GM10266 (cell line): ENCODE data around the gene AMACR.

ENCODE experiments used
- DNase-seq: peaks from one replicate; pipeline ENCODE4 v3.0.0; 2012; ENCODE audit errors: extremely low spot score
- TF ChIP-seq, protein P1 (sequence below): IDR thresholded peaks from 2 replicates; pipeline ENCODE4 v1.5.1; 2012; ENCODE audit warnings: mild to moderate bottlenecking, low read depth; ENCODE audit not compliant: control insufficient read depth, insufficient read depth; ENCODE audit errors: missing control alignments

Gene AMACR

DNA sequence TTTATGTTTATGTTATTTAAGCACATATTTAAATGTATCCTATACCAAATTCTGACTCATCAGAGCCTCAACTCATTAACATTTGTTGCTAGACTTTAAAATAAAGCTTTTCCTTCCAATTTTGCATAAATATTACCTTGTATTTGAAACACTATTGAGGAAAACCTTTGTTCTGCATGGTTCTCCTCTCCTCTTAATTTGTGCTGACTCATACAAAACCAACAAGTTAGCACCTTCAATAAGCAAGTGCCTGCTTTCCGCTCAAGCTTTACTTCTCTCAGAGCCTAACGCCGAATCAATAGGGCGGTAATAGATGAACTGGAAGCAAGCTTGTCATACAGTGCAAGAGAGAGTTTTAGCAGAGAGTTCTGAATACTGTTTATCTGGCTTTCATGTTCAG is 7.9 kb downstream of the AMACR start:
- TF ChIP-seq, protein P1, sequence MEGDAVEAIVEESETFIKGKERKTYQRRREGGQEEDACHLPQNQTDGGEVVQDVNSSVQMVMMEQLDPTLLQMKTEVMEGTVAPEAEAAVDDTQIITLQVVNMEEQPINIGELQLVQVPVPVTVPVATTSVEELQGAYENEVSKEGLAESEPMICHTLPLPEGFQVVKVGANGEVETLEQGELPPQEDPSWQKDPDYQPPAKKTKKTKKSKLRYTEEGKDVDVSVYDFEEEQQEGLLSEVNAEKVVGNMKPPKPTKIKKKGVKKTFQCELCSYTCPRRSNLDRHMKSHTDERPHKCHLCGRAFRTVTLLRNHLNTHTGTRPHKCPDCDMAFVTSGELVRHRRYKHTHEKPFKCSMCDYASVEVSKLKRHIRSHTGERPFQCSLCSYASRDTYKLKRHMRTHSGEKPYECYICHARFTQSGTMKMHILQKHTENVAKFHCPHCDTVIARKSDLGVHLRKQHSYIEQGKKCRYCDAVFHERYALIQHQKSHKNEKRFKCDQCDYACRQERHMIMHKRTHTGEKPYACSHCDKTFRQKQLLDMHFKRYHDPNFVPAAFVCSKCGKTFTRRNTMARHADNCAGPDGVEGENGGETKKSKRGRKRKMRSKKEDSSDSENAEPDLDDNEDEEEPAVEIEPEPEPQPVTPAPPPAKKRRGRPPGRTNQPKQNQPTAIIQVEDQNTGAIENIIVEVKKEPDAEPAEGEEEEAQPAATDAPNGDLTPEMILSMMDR = no peak

DNA sequence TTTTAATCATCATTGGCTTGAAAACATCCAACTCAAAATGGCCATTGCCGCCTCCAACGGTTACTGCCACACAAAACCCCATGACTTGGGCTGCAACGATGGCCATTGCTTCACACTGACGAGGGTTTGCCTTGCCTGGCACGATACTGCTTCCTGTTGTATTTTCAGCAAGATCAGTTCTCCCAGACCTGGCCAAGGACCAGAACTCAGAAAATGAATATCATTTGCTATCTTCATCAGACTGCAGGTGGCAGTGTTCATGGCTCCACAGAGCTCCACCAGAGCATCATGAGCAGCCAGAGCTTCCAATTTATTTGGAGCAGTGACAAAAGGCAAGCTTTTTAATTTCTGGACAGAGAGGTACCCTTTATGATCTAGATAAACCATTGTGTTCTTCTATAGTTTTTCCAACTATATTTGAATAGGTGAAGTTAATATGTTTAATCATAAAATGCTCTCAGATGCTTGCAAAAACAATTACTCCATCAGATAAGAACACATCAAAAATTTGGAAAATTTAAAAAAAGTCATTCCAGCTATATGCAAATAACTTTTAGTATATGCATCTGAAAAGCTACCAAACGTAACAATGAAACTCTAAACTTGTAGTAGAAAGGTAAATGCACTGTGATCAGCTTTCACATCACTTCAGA is 10.4 kb downstream of the AMACR start:
- TF ChIP-seq, protein P1 = peak; percentile 58
- peak; percentile 47 for DNase-seq

More for the DNA sequence above, 7.9 kb downstream of the AMACR start:
- no peak for DNase-seq

DNA sequence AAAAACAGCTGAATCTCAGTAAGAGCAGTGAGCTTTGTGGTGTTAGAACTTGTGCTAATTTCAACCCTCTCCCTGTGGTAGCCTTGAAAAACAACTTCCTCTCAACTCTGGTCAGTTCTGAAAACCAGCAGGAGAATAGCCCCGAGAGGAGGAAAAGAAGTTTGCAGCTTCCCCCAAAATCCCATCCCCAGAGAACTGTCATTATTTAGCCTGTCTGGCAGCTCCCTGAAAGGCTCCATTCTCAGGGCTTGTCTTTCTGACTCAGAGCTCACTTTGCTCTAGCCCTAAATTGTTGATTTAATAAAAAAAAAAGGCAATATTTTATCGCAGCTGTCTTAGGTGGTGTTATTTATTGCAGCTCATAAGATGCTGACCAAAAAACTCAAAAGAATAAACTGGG is 12.0 kb downstream of the AMACR start:
- no peak for DNase-seq
- TF ChIP-seq, protein P1 = no peak

DNA sequence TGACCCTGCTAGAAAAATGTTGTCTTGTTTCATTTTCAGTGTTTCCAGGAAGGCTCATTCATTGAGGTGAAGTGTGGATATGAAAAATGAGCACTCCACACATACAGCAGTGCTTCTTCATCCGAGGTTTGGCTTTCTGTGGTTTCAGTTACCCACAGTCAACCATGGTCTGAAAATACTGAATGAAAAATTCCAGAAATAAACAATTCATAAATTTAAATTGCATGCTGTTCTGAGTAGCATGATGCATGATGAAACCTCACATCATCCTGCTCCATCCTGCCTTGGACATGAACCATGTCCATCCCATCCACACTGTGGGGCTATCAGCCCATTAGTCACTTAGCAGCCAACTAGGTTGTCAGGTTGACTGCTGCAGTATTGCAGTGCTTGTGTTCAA is 13.0 kb downstream of the AMACR start:
- TF ChIP-seq, protein P1 = peak; percentile 3
- DNase-seq = no peak

DNA sequence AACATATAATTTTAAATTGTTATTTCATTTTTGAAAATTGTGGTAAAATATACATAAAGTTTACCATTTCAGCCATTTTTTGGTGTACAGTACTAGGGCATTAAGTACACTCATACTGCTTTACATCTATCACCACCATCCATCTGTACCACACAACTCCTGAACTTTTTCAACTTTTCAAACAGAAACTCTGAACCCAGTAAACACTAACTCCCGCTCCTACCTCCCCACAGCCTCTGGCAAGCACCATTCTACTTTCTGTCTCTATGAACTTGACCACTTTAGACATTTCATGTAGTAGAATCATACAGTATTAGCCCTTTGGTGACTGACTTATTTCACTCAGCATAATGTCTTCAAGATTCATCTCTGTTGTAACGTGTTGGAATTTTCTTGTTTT is 15.0 kb downstream of the AMACR start:
- TF ChIP-seq, protein P1 = no peak
- no peak for DNase-seq

DNA sequence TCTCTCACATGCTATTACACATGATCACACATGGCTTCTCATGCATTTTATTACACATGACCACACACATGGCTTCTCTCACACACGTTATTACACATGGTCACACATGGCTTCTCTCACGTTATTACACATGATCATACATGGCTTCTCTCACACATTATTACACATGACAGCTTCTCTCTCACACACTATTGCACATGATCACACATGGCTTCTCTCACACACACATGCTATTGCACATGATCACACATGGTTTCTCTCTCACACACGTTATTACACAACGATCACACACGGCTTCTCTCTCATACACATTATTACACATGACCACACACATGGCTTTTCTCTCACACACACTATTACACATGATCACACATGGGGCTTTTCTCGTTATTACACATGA is 22.4 kb downstream of the AMACR start:
- TF ChIP-seq, protein P1 = no peak
- no peak for DNase-seq

DNA sequence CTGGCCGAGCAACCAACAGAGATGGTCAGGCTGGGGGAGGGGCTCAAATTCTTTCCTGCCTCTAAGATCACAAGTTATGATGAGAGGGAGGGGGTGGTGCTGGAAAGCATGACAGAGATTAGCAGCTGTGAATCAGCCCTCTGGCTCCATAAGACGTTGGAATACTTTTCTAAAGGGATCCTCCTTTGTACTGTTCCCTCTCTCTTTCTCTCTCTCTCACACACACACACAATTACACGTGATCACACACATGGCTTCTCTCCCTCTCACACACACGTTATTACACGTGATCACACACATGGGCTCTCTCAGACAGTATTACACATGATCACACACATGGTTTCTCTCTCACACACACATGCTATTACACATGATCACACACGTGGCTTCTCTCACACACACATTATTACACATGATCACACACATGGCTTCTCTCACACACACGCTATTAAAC is 23.2 kb downstream of the AMACR start, which contains the start of gene SLC45A2:
Gene SLC45A2 (minus strand): TSS at position 23 of the 454 bp plus-strand sequence. CDS start 110 bp downstream, outside the sequence.
- no peak for DNase-seq
- TF ChIP-seq, protein P1 = no peak
